Calu3 (cell line): ENCODE data around the gene PIK3CA. TPM values are rescaled to one million over a fixed set of nuclear protein-coding genes. Genes with fewer than 3 reads are reported as not detected.
A peak's percentile ranks its signal among the peaks of the same experiment; 100 is the strongest.

Source experiments
- Bru-seq: library from RNA; stranded (reverse); fragments of 400-500 nt; gene quantifications from one replicate; lab custom pipeline; 2021; lab: Mats Ljungman, UMichigan
- BruChase-seq, 2 experiments: library from RNA; stranded (reverse); fragments of 400-500 nt; gene quantifications; one replicate each; lab custom pipeline; 2021; lab: Mats Ljungman, UMichigan
- BruUV-seq: library from RNA; stranded (reverse); fragments of 400-500 nt; replicated peaks from 2 replicates; lab custom pipeline; 2021; lab: Mats Ljungman, UMichigan
- CTCF ChIA-PET: fragments of 300-600 bp; sonication (Branson Sonifier 250); formaldehyde crosslinking; loops from one replicate; lab custom pipeline; 2022; ENCODE audit warnings: antibody characterized with exemption; lab: Charles Lee
- DNase-seq: peaks from one replicate; pipeline ENCODE4 v3.0.0; 2022
- H3K27ac Mint-ChIP-seq: one replicate; pipeline ENCODE4 v1.8.0; 2022; ENCODE audit warnings: mixed read lengths; ENCODE audit not compliant: unreplicated experiment
- H3K27me3 Mint-ChIP-seq: one replicate; pipeline ENCODE4 v1.8.0; 2022; ENCODE audit warnings: mixed read lengths; ENCODE audit not compliant: unreplicated experiment
- H3K36me3 Mint-ChIP-seq: one replicate; pipeline ENCODE4 v1.8.0; 2022; ENCODE audit warnings: mild to moderate bottlenecking, moderate library complexity, mixed read lengths; ENCODE audit not compliant: insufficient read depth, unreplicated experiment
- H3K4me1 Mint-ChIP-seq: one replicate; pipeline ENCODE4 v1.8.0; 2022; ENCODE audit warnings: mild to moderate bottlenecking, low read depth, mixed read lengths; ENCODE audit not compliant: unreplicated experiment
- H3K4me3 Mint-ChIP-seq: one replicate; pipeline ENCODE4 v1.8.0; 2022; ENCODE audit warnings: mild to moderate bottlenecking, low read depth, moderate library complexity, mixed read lengths; ENCODE audit not compliant: unreplicated experiment
- H3K9me3 Mint-ChIP-seq: one replicate; pipeline ENCODE4 v1.8.0; 2022; ENCODE audit warnings: low read depth, mixed read lengths; ENCODE audit not compliant: unreplicated experiment
- intact Hi-C: fragments of 100-400 bp; cut with micrococcal nuclease; formaldehyde crosslinking; loops from one replicate; pipeline ENCODE4 v1.10.0; 2022; ENCODE audit not compliant: unreplicated experiment
- long read RNA-seq: library from polyadenylated mRNA; stranded (forward); transcript quantifications from one replicate; pipeline ENCODE4 v2.0.0, GENCODE V29; 2022
- total RNA-seq: library from RNA; stranded (reverse); gene quantifications from 2 replicates; pipeline ENCODE4 v1.2.3, GENCODE V29; 2022
- TF ChIP-seq, protein P1 (sequence below): fragments of 200-600 bp; IDR thresholded peaks from one replicate; pipeline ENCODE4 v1.8.0; 2022; ENCODE audit warnings: antibody characterized with exemption; ENCODE audit not compliant: unreplicated experiment

PIK3CA gene
- total RNA-seq (26.3 and 28.8 TPM in 2 replicates), Bru-seq, nascent RNA (percentile 83 among the genes with signal in this experiment), BruChase-seq, experiment 1, labeled RNA remaining after a 6-hour chase (percentile 80 among the genes with signal in this experiment), BruChase-seq, experiment 2, labeled RNA remaining after a 2-hour chase (percentile 87 among the genes with signal in this experiment)
- long read RNA-seq, full-length matches to known transcripts, result 11 of 14 reads
- long read RNA-seq, partial matches to known transcripts, result 1 of 14 reads
- long read RNA-seq, other reads (novel, unspliced or antisense), result 2 of 14 reads

DNA sequence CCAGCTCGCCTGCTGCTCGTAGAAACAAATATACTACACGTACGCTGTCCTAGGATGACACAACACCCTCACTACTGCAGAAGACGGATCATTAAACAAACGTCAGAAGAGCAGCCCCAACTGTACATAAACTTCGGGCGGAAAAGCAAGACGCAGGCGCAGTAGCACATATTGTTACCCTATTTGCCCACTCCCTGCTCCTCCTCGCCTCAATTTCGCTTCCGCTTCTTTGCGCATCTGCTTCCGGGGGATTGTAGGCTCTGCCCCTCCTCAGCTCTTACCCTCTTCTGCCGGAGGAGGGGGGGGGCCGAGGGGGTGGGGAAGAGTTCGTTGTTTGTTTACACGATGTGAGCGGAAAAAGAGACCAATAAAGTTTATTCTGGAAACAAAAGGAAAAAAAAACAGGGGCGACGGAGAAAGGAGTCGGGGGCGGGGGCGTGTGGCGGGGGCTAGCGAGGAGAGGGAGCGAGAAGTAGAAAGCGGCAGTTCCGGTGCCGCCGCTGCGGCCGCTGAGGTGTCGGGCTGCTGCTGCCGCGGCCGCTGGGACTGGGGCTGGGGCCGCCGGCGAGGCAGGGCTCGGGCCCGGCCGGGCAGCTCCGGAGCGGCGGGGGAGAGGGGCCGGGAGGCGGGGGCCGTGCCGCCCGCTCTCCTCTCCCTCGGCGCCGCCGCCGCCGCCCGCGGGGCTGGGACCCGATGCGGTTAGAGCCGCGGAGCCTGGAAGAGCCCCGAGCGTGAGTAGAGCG, at the start of gene PIK3CA:
Gene PIK3CA (plus strand): TSS at position 485 of the 743 bp plus-strand sequence. CDS start 50,469 bp downstream, outside the sequence.
- Mint-ChIP-seq H3K36me3 (no peaks in the 10 kb centered on the region), H3K9me3 (no peaks in the 10 kb centered on the region), H3K27ac (no peak within 1 kb of the TSS), H3K4me3 (no peak within 1 kb of the TSS), H3K4me1 (peaks cover 28% of the 10 kb centered on the region), H3K27me3 (no peaks in the 10 kb centered on the region)
- BruUV-seq, result no TSS peak
- CTCF ChIA-PET, result interaction anchor here (0.6 to 2.6 kb wide), 8 partner anchors 12 to 538 kb away, joined by 3 to 8 read pairs (median 6); no protein-coding TSS in a partner anchor
- intact Hi-C loops, result loop anchor here (1.0 to 5.0 kb wide), 6 partner anchors 43 to 409 kb away; no protein-coding TSS in a partner anchor
- DNase-seq, result peak; percentile 95
- TF ChIP-seq, protein P1, sequence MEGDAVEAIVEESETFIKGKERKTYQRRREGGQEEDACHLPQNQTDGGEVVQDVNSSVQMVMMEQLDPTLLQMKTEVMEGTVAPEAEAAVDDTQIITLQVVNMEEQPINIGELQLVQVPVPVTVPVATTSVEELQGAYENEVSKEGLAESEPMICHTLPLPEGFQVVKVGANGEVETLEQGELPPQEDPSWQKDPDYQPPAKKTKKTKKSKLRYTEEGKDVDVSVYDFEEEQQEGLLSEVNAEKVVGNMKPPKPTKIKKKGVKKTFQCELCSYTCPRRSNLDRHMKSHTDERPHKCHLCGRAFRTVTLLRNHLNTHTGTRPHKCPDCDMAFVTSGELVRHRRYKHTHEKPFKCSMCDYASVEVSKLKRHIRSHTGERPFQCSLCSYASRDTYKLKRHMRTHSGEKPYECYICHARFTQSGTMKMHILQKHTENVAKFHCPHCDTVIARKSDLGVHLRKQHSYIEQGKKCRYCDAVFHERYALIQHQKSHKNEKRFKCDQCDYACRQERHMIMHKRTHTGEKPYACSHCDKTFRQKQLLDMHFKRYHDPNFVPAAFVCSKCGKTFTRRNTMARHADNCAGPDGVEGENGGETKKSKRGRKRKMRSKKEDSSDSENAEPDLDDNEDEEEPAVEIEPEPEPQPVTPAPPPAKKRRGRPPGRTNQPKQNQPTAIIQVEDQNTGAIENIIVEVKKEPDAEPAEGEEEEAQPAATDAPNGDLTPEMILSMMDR, result no peak

DNA sequence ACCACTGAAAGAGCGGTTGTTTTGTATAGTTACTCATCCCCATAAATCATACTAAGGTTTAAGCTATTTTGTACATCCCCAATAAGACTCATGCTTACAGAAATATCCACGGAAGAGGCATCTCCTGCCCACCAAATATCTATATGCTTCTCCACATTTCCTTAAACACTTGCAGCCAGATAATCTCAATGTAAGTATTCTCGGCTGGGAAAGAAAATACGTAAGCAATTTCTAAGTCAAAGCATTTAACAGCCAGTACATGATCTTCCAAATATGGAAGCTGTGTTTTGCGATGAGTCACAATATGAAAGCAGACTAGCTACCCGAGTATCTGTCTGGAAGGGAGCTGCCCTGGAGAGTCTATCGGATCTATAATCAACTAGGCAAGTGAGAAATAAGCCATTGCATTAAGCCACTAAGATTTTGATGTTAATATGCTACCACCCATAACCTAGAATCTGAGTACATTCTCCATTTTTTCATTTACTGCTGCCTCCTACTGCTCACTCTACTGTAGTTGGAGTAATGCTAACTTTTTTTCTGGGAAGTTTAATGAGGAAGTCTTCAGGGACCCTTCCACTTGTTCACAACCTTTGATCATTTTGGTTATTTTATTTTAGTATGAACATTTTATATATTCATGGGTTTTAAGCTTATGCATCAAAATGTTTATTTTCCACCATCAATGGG, 49.6 kb upstream of the PIK3CA start:
- CTCF ChIA-PET, result interaction anchor here (0.6 to 1.0 kb wide), 6 partner anchors 9 to 1211 kb away, joined by 3 to 4 read pairs (median 3); no protein-coding TSS in a partner anchor
- no peak overlapping the region for H3K4me3 Mint-ChIP-seq
- no TSS peak for BruUV-seq
- TF ChIP-seq, protein P1, result no peak
- H3K36me3 Mint-ChIP-seq, result no peaks in the 10 kb centered on the region
- H3K9me3 Mint-ChIP-seq, result no peaks in the 10 kb centered on the region
- H3K27me3 Mint-ChIP-seq, result no peaks in the 10 kb centered on the region
- no peaks in the 10 kb centered on the region for H3K4me1 Mint-ChIP-seq
- intact Hi-C loops, result loop anchor here (2.0 kb wide), 1 partner anchor 84 kb away; no protein-coding TSS in a partner anchor
- DNase-seq, result no peak
- H3K27ac Mint-ChIP-seq, result no peak overlapping the region

DNA sequence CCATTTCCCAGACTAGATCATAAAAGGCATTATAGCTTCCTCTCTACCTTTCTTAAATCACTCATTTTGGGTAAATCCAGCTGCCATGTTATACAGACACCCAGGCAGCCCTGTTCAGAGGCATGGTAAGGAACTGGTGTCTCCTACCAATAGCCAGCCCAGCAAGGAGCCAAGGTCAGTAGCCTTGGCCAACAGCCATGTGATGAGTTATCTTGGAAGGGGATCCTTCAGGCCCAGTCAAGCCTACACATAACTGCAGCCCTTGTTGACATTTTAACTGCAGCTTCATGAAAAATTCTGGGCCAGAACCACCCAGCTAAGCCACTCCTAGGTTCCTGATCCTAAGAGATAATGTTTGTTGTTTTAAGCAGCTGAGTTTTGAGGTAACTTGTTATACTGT, 47.5 kb upstream of the PIK3CA start:
- CTCF ChIA-PET, result no interaction called here
- DNase-seq, result no peak
- intact Hi-C loops, result no loop called here

More for the DNA sequence above, 47.5 kb upstream of the PIK3CA start:
- no peaks in the 10 kb centered on the region for H3K36me3 Mint-ChIP-seq
- H3K27me3 Mint-ChIP-seq, result no peaks in the 10 kb centered on the region
- H3K27ac Mint-ChIP-seq, result no peak overlapping the region
- H3K9me3 Mint-ChIP-seq, result no peaks in the 10 kb centered on the region
- no peak overlapping the region for H3K4me3 Mint-ChIP-seq
- TF ChIP-seq, protein P1, result no peak
- BruUV-seq, result no TSS peak
- no peaks in the 10 kb centered on the region for H3K4me1 Mint-ChIP-seq
